Measurements from ENCODE around the gene EPS8L1.

EPS8L1 gene

GRCh38 chr19:55116859-55117662 is 41.4 kb downstream of the EPS8L1 start, which contains the start of gene PPP1R12C:
TSS of gene PPP1R12C (minus strand) at chr19:55117637. CDS start at chr19:55117543, 94 bp downstream.
- DNase-seq = no peak

GRCh38 chr19:55117663-55118391 is 42.2 kb downstream of the EPS8L1 start:
- DNase-seq = peak; percentile 98

- DNase-seq = no peak
Measured at GRCh38 chr19:55118401-55118991, 42.8 kb downstream of the EPS8L1 start.

DNA sequence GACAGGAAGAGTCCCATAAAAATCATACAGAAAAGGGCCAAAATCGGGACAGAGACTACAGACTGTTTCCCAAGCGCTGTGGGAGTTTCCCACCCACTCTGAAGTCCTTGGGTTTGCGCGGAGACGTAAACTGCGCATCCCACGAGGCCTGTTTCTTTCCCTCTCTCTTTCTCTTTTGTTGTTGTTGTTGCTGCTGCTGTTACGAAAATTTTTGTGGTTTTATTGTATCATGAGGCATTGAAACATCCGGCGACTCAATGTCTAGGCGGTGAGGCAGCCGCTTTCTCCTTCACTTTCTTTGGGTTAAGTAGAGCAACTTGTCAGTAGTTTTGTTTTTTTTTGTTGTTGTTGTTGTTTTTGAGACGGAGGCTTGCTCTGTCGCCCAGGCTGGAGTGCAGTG is 43.4 kb downstream of the EPS8L1 start:
- no peak for DNase-seq

- no peak for DNase-seq
Measured at GRCh38 chr19:55131421-55131820, 55.8 kb downstream of the EPS8L1 start.

GRCh38 chr19:55132453-55133129 is 56.9 kb downstream of the EPS8L1 start:
- no peak for DNase-seq

- no peak for DNase-seq
Measured at GRCh38 chr19:55133639-55134444, 58.2 kb downstream of the EPS8L1 start.

DNA sequence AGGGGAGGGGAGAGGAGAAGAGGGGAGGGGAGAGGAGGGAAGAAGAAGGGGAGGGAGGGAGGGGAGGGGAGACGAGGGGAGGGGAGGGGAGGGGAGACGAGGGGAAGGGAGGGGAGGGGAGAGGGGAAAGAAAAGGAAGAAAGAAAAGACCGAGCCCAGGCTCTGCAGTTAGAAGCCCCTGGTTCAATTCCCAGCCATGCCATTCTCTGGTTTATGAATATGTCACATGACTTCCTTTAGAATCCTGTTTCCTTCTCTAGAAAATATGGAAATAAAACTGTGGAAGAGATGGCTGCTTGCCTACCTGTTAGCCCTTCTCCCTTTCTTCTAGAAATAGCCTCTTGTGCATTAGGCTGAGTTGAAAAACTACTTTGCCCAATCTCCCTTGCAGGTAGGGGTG is 59.1 kb downstream of the EPS8L1 start:
- no peak for DNase-seq

DNA sequence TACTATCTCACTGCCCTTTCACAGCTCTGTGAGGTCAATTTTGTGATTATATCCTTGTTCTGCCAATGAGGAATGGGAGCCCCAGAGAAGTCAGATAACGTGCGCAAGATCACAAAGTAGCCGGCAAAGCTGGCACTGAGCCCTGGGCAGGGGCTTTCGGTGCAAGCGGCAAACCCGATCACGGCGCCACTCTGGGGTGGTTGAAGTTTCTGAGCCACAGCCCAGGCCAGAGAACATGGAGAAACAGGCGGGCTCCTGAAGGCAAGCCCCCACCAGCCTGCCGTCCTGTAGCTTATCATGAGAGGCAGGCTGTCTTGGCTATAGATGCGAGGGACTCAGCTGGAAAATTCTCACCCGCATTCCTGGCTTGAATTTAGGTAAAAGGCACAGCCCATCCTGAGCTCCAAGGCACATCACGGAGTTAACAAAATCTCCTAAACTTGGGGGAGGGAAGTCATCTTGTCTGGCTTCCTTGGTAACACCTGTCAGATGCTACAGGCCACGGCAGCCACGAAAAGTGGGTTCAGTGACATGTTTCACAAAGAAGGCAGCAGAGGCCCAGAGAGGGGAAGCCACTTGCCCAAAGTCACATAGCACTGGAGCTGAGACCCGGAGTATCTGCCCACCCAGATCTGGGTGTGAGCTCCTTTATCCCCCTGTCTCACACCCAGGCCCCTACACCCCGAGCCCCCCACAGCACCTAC is 60.9 kb downstream of the EPS8L1 start:
- no peak for DNase-seq
